Middle frontal gyrus (tissue), 1 donor: ENCODE results near the gene GTF3C5.
"Not testable (repeated sequence)": the region's sequence is repeated elsewhere in the genome, so short reads cannot be mapped to it uniquely, and the experiment has no call there.

Experiments used
- DNase-seq: peaks from one replicate; pipeline ENCODE4 v3.0.0-alpha.2; 2015; ENCODE audit warnings: low spot score; ENCODE audit errors: extremely low spot score

The GTF3C5 gene

GRCh38 chr9:133067813-133068212 is 37.0 kb downstream of the GTF3C5 start:
- no peak for DNase-seq

- DNase-seq: not testable (repeated sequence)
These were observed 37.6 kb downstream of the GTF3C5 start for GRCh38 chr9:133068431-133068830.

GRCh38 chr9:133070500-133070961 is 39.7 kb downstream of the GTF3C5 start:
- not testable (repeated sequence) for DNase-seq

GRCh38 chr9:133070985-133071384 is 40.2 kb downstream of the GTF3C5 start:
- DNase-seq: not testable (repeated sequence)

- no peak for DNase-seq
These were observed 40.8 kb downstream of the GTF3C5 start for GRCh38 chr9:133071484-133072150.

- not testable (repeated sequence) for DNase-seq
These were observed 41.4 kb downstream of the GTF3C5 start for GRCh38 chr9:133072210-133072609.

GRCh38 chr9:133073086-133074014 is 42.6 kb downstream of the GTF3C5 start:
- no peak for DNase-seq

- DNase-seq: no peak
These were observed 43.4 kb downstream of the GTF3C5 start for GRCh38 chr9:133074111-133074651.

- DNase-seq: no peak
These were observed 45.3 kb downstream of the GTF3C5 start for GRCh38 chr9:133075925-133076630.

GRCh38 chr9:133076691-133077090 is 45.9 kb downstream of the GTF3C5 start:
- DNase-seq: no peak

GRCh38 chr9:133078486-133078885 is 47.7 kb downstream of the GTF3C5 start:
- no peak for DNase-seq

- no peak for DNase-seq
These were observed 49.4 kb downstream of the GTF3C5 start for GRCh38 chr9:133080161-133080560.

- not testable (repeated sequence) for DNase-seq
These were observed 50.3 kb downstream of the GTF3C5 start for GRCh38 chr9:133080786-133081779.

- DNase-seq: not testable (repeated sequence)
These were observed 51.3 kb downstream of the GTF3C5 start for GRCh38 chr9:133081957-133082644.

GRCh38 chr9:133083688-133084087 is 52.9 kb downstream of the GTF3C5 start:
- DNase-seq: not testable (repeated sequence)

GRCh38 chr9:133086212-133086860 is 55.5 kb downstream of the GTF3C5 start:
- DNase-seq: not testable (repeated sequence)

- DNase-seq: no peak
These were observed 56.1 kb downstream of the GTF3C5 start for GRCh38 chr9:133086894-133087293.

GRCh38 chr9:133087429-133088145 is 56.8 kb downstream of the GTF3C5 start:
- no peak for DNase-seq
